Naive B cell (primary cell): Measurements from ENCODE around the gene VIPR2. TPM values are rescaled to one million over a fixed set of nuclear protein-coding genes. Genes with fewer than 3 reads are reported as not detected.

Experiments used
- ATAC-seq, 2 donors: fragments of 150-1000 bp; cut with Tn5 transposase; 2 replicates each; pipeline ENCODE4 v1.10.0; 2021; ENCODE audit warnings: low read depth in 2 of 2, mild to moderate bottlenecking in 2 of 2, moderate library complexity in 2 of 2
- DNase-seq: peaks from one replicate; pipeline ENCODE4 v3.0.0; 2022
- H3K27ac Mint-ChIP-seq, 6 donors: one replicate each; pipeline ENCODE4 v1.8.0; 2020 to 2022; ENCODE audit warnings: mild to moderate bottlenecking in 6 of 6, mixed read lengths in 6 of 6, moderate library complexity in 5 of 6, inconsistent platforms in 2 of 6
- H3K27me3 Mint-ChIP-seq, 3 donors: one replicate each; pipeline ENCODE4 v1.8.0; 2021 to 2022; ENCODE audit warnings: mixed read lengths in 3 of 3, mild to moderate bottlenecking in 1 of 3
- H3K36me3 Mint-ChIP-seq, 2 donors: one replicate each; pipeline ENCODE4 v1.8.0; 2020 to 2022; ENCODE audit warnings: mixed read lengths in 2 of 2, inconsistent platforms in 1 of 2, mild to moderate bottlenecking in 1 of 2
- H3K4me1 Mint-ChIP-seq, 3 donors: one replicate each; pipeline ENCODE4 v1.8.0; 2020 to 2022; ENCODE audit warnings: mixed read lengths in 3 of 3, inconsistent platforms in 1 of 3, mild to moderate bottlenecking in 1 of 3, moderate library complexity in 1 of 3
- H3K4me3 Mint-ChIP-seq, 8 donors: one replicate each; pipeline ENCODE4 v1.8.0; 2020 to 2022; ENCODE audit warnings: mild to moderate bottlenecking in 8 of 8, mixed read lengths in 8 of 8, moderate library complexity in 8 of 8, inconsistent platforms in 2 of 8
- H3K9me3 Mint-ChIP-seq, 7 donors: one replicate each; pipeline ENCODE4 v1.8.0; 2020 to 2022; ENCODE audit warnings: mixed read lengths in 7 of 7, mild to moderate bottlenecking in 5 of 7, inconsistent platforms in 2 of 7, moderate library complexity in 1 of 7
- polyA plus RNA-seq, 6 donors: library from polyadenylated mRNA; unstranded; fragments of 300-500 nt; fragmentation: Illumina TruSeq; gene quantifications; one replicate each; pipeline ENCODE4 v1.2.3, GENCODE V29; 2021; ENCODE audit warnings: low read depth in 6 of 6

VIPR2 gene
- polyA plus RNA-seq, 6 donors from 2014 or later = not detected

DNA sequence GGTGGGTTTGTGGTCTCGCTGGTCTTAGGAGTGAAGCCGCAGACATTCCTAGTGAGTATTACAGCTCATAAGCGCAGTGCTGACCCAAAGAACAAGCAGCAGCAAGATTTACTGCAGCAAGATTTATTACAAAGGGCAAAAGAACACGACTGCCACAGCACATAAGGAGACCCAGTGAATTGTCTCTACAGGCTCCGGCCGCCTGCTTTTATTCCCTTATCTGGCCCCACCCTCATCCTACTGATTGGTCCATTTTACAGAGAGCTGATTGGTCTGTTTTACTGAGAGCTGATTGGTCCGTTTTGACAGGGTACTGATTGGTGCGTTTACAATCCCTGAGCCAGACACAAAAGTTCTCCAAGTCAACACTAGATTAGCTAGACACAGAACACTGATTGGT is 82.1 kb downstream of the VIPR2 start:
- H3K4me1 Mint-ChIP-seq = no peaks in the 10 kb centered on the region
- H3K9me3 Mint-ChIP-seq = peaks cover 0 to 6% (median 2%) of the 10 kb centered on the region in 7 donors
- H3K36me3 Mint-ChIP-seq = no peaks in the 10 kb centered on the region
- H3K4me3 Mint-ChIP-seq = no peak overlapping the region
- DNase-seq (no peak), ATAC-seq (no peak)
- no peaks in the 10 kb centered on the region for H3K27me3 Mint-ChIP-seq
- H3K27ac Mint-ChIP-seq = peak overlapping the region in 1 of 6 donors; percentile 49

DNA sequence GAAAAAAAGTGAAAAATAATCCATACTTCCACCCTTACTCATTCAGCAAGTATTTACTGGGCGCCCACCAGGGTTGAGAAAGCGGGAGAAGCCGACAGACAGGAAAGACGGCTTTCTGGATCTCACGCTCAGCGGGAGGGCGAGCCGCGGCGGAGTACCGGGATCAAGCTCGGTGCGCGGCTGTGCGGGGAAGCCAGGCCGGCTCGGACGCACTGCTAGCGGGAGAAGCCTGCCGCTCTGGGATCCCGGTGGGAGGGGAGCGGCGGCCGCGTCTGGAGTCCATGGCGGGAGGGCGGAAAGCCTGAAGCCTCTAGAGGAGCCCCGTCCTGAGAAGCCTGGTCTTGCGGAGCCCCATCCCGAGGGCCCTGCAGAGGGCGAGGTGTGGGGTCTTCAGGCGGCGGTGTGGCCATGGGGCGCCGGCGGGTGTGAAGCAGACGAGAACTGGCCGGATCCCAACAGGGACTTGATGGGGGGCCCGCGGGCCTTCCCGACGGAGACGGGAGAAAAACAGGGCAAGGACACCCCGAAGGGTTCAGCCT is 82.9 kb downstream of the VIPR2 start:
- Mint-ChIP-seq H3K4me1 (no peaks in the 10 kb centered on the region), H3K27me3 (no peaks in the 10 kb centered on the region), H3K27ac (no peak overlapping the region), H3K9me3 (peaks cover 0 to 6% (median 2%) of the 10 kb centered on the region in 7 donors), H3K4me3 (no peak overlapping the region), H3K36me3 (no peaks in the 10 kb centered on the region)
- DNase-seq (no peak), ATAC-seq (no peak)

DNA sequence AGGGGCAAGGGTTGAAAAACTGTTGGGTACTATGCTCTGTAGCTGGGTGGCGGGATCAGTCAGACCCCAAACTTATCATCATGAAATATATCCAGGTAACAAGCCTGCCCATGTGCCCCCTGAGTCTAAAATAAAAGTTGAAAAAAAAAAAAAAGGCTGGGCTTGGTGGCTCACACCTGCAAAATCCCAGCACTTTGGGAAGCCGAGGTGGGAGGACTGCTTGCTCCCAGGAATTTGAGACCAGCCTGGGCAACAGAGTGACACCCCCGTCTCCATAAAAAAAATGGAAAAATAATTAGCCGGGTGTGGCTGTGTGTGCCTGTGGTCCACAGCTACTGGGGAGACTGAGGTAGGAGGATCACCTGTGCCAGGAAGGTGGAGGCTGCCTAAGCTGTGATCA is 83.5 kb downstream of the VIPR2 start:
- H3K27ac Mint-ChIP-seq = no peak overlapping the region
- no peaks in the 10 kb centered on the region for H3K27me3 Mint-ChIP-seq
- peaks cover 0 to 6% (median 2%) of the 10 kb centered on the region in 7 donors for H3K9me3 Mint-ChIP-seq
- no peak for ATAC-seq
- no peak for DNase-seq
- H3K4me1 Mint-ChIP-seq = no peaks in the 10 kb centered on the region
- H3K4me3 Mint-ChIP-seq = no peak overlapping the region
- H3K36me3 Mint-ChIP-seq = no peaks in the 10 kb centered on the region

DNA sequence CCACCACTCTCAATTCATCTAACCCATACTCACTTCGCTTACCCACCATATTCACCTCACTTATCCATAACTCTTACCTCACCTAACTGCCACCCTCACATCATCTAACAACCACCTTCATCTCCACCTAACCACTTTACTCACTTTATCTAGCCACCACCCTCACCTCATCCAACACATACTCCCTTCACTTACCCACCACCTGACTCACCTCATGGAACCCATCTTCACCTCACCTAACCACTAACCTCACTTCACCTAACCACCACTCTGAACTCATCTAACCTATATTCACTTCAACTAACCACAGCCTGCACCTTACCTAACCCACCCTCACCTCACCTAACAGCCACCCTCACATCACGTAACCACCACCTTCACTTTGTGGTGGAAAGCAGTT is 84.2 kb downstream of the VIPR2 start:
- Mint-ChIP-seq H3K4me1 (no peaks in the 10 kb centered on the region), H3K27me3 (no peaks in the 10 kb centered on the region), H3K4me3 (no peak overlapping the region), H3K36me3 (no peaks in the 10 kb centered on the region), H3K27ac (no peak overlapping the region), H3K9me3 (peaks cover 0 to 6% (median 2%) of the 10 kb centered on the region in 7 donors)
- DNase-seq (no peak), ATAC-seq (no peak)

DNA sequence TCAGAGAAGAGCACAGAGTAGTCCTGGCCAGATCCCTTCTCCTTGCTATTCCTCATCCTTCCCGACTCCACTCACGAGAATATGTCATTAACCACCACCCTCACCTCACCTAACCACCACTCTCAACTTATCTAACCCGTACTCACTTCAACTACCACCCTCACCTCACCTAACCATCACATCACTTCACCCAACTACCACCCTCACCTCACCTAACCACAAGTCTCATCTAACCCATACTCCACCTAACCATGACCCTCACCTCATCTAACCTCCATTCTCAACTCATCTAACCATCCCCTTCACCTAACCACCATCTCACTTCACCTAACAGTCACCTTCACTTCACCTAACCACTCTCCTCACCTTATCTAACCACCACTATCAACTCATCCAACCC is 85.0 kb downstream of the VIPR2 start:
- H3K27me3 Mint-ChIP-seq = no peaks in the 10 kb centered on the region
- H3K27ac Mint-ChIP-seq = no peak overlapping the region
- ATAC-seq (no peak), DNase-seq (no peak)
- H3K36me3 Mint-ChIP-seq = no peaks in the 10 kb centered on the region
- peaks cover 0 to 6% (median 2%) of the 10 kb centered on the region in 7 donors for H3K9me3 Mint-ChIP-seq
- no peak overlapping the region for H3K4me3 Mint-ChIP-seq
- no peaks in the 10 kb centered on the region for H3K4me1 Mint-ChIP-seq

DNA sequence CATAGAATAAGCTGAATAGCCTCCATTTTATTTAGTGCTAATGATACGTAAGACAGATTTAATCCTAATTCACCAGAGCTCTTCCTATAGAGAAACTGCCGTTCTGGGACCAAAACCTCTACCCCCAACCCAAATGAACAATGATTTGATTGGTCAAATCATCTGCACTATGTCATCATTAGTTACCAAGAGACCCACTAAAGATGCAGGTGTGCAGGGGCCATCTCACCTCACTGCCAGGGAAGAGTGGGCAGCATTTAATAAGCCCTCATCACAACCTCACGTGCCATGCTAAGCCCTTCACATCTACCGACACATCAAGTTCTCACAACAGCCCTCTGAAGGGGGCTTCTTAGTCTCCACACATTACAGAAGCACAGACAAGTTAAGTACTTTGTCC is 87.0 kb downstream of the VIPR2 start:
- DNase-seq (no peak), ATAC-seq (no peak)
- H3K27me3 Mint-ChIP-seq = no peaks in the 10 kb centered on the region
- H3K9me3 Mint-ChIP-seq = peaks cover 0 to 5% (median 0%) of the 10 kb centered on the region in 7 donors
- no peaks in the 10 kb centered on the region for H3K4me1 Mint-ChIP-seq
- no peak overlapping the region for H3K27ac Mint-ChIP-seq
- no peak overlapping the region for H3K4me3 Mint-ChIP-seq
- H3K36me3 Mint-ChIP-seq = no peaks in the 10 kb centered on the region

DNA sequence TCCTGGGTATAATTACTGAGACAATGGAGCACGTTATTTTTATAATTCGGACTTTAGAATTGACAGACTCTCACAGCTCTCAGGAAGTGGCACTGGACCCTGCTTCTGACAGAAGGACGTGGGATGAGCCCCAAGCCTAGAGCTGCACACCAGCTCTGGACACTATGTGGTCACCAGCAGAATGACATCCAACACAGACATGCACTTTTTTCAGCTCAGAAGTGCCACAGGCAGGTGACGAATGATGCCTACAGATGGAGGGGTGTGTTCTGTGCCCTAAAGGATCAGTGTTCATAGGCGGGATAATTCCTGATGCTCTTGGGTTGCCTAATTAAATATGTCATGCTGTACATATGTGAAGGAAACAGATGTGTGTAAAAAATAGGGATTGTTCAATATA is 87.9 kb downstream of the VIPR2 start:
- Mint-ChIP-seq H3K9me3 (peaks cover 0 to 9% (median 5%) of the 10 kb centered on the region in 7 donors), H3K27me3 (no peaks in the 10 kb centered on the region), H3K36me3 (no peaks in the 10 kb centered on the region), H3K4me1 (no peaks in the 10 kb centered on the region), H3K4me3 (no peak overlapping the region), H3K27ac (no peak overlapping the region)
- DNase-seq = no peak
- no peak for ATAC-seq

DNA sequence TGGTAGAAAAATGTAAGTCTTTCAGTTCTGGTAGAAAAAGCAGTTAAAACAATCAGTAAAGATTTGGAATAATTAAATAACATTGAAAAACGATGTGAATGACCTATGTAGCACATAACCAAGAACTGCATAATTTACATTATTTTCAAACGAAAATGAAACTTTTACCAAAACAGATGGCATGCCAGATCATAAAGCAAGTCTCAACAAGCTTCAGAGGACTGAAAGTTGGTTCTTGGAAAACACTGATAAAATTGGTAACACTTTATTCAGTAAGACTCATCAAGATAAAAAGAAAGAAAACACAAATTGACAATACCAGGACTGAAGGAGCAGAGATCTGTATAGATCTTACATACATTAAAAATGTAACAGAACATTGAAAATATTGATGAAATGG is 92.8 kb downstream of the VIPR2 start:
- H3K4me1 Mint-ChIP-seq = no peaks in the 10 kb centered on the region
- ATAC-seq (no peak), DNase-seq (no peak)
- no peaks in the 10 kb centered on the region for H3K27me3 Mint-ChIP-seq
- H3K36me3 Mint-ChIP-seq = no peaks in the 10 kb centered on the region
- peaks cover 2 to 21% (median 6%) of the 10 kb centered on the region in 7 donors for H3K9me3 Mint-ChIP-seq
- no peak overlapping the region for H3K27ac Mint-ChIP-seq
- no peak overlapping the region for H3K4me3 Mint-ChIP-seq

DNA sequence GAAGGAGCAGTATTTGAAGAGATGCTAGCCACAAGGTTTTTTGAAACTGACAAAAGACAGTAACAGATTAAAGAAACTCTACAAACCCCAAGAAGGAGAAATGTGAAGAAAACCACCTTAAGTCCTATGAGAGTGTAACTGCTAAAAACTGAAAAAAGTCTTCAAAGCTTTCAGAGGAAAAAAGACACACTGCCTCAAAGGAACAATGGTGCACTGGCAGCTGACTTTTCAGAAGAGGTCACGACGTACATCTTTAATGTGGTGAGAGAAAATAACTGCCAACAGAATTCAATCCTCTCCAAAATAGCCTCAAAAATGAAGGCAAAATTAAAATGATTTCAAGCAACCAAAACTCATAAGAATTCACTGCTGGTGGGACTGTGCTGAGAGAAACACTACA is 94.0 kb downstream of the VIPR2 start:
- Mint-ChIP-seq H3K36me3 (no peaks in the 10 kb centered on the region), H3K4me1 (no peaks in the 10 kb centered on the region), H3K4me3 (no peak overlapping the region), H3K27ac (no peak overlapping the region), H3K27me3 (no peaks in the 10 kb centered on the region), H3K9me3 (peaks cover 2 to 21% (median 6%) of the 10 kb centered on the region in 7 donors)
- ATAC-seq (no peak), DNase-seq (no peak)

DNA sequence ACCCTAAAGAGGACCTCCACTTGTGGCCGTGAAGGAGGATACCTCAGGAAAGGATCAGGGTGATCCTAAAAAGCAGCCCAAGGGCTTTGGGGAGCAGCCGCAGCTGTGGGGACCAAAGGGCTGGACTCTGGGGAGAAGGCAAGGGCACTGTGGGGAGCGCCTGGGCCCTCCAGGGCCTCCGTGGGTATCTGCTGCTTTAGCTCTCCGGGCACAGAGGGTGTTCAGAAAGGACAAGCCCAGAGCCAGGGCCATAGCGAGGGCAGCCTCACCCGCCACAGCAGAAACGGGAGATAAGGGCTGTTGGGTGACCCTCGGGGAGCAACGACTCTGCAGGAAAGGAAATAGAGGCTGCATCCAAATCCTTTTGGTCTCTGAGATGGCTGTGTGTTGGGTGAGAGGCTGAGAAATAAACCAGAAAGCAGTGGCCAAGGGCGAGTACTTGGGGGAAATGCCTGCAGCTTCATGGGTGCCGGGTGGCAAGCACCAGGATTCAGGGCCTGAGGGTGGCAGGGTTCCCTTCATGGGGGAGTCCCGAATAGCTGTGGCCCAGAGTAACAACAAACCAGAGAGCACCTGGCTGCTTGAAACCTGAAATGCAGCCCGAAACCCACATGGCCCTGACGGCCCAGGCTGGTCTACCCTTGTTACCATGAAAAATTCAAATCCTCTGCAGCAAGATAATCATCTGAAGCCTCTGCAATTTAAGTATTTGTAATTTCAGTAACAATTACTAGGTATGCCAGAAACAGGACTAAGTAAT is 95.2 kb downstream of the VIPR2 start:
- Mint-ChIP-seq H3K36me3 (no peaks in the 10 kb centered on the region), H3K4me1 (no peaks in the 10 kb centered on the region), H3K27ac (peak overlapping the region in 1 of 6 donors; percentile 41), H3K4me3 (no peak overlapping the region), H3K9me3 (peaks cover 2 to 21% (median 6%) of the 10 kb centered on the region in 7 donors), H3K27me3 (no peaks in the 10 kb centered on the region)
- DNase-seq = no peak
- ATAC-seq = no peak

DNA sequence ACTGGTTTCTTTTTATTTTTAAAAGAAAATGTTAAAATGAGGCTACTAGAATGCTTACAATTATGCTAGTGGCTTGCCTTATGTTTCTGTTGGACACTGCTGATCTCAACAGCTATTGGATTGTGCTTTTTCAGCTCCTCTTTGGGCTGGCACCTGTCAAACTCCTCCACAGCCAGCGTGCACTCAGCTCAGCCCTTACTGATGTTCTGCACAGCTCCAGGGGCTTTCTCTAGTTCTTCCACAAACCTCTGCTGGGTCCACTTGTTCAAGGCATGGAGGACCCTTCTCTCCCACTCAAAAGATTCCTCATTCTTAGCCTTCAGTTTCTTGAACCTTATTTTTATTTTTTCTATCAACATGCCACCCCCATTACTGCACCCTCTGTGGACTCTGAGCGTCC is 96.0 kb downstream of the VIPR2 start:
- H3K36me3 Mint-ChIP-seq = no peaks in the 10 kb centered on the region
- H3K9me3 Mint-ChIP-seq = peaks cover 2 to 24% (median 6%) of the 10 kb centered on the region in 7 donors
- H3K27ac Mint-ChIP-seq = no peak overlapping the region
- DNase-seq (no peak), ATAC-seq (no peak)
- no peak overlapping the region for H3K4me3 Mint-ChIP-seq
- no peaks in the 10 kb centered on the region for H3K4me1 Mint-ChIP-seq
- no peaks in the 10 kb centered on the region for H3K27me3 Mint-ChIP-seq

DNA sequence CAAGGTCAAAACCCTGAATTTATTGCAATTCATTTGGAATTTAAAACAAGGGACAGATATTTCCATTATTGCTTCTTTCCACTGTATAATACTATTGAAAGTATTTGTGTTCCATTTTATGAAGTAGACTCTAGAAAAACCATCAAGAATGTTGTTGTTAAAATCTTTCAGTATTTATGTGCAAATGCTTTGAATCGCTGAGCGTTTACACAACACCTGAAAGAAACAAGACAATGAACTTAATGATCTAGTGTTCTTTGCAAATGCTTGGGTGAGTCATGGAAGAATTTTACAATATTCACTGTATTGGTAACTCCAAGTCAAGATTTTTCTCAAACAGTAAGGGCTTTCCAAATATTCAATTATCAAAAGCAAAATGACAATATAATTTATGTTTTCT is 97.1 kb downstream of the VIPR2 start:
- no peak overlapping the region for H3K27ac Mint-ChIP-seq
- DNase-seq (no peak), ATAC-seq (no peak)
- H3K36me3 Mint-ChIP-seq = no peaks in the 10 kb centered on the region
- no peaks in the 10 kb centered on the region for H3K4me1 Mint-ChIP-seq
- H3K27me3 Mint-ChIP-seq = no peaks in the 10 kb centered on the region
- no peak overlapping the region for H3K4me3 Mint-ChIP-seq
- H3K9me3 Mint-ChIP-seq = peaks cover 2 to 29% (median 6%) of the 10 kb centered on the region in 7 donors

DNA sequence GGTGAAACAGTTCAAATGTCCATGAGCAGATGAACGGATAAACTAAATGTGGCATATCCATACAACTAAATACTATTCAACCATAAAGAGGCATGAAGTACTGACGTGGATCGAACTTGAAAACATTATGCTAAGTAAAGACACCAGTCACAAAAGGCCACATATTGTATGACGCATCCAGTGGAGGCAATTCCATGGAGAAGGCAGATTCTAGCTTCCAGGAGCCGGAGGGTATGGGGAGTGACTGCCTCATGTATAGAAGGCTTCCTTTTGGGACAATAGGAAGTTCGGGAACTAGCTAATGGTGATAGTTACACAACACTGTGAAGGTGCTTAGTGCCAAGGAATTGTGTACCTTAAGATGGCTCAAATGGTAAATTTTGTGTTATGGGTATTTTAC is 98.4 kb downstream of the VIPR2 start:
- Mint-ChIP-seq H3K36me3 (no peaks in the 10 kb centered on the region), H3K4me3 (no peak overlapping the region), H3K9me3 (peaks cover 0 to 19% (median 2%) of the 10 kb centered on the region in 7 donors), H3K27ac (no peak overlapping the region), H3K27me3 (no peaks in the 10 kb centered on the region), H3K4me1 (no peaks in the 10 kb centered on the region)
- ATAC-seq (no peak), DNase-seq (no peak)

DNA sequence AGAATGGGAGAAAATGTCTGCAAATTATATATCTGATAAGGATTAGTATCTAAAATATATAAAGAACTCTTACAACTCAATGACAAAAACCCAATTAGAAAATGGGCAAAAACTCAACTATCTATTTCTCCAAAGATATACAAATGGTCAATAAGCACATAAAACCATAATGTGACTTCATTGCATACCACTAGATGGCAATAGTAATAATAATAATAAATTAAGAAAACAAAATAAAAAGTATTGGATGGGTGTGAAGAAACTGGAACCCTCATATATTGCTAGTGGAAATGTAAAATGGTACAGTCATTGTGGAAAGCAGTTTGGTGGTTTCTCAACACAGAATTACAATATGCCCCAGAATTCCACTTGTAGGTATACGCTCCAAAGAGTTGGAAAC is 98.8 kb downstream of the VIPR2 start:
- Mint-ChIP-seq H3K4me1 (no peaks in the 10 kb centered on the region), H3K27ac (no peak overlapping the region), H3K4me3 (no peak overlapping the region), H3K27me3 (no peaks in the 10 kb centered on the region), H3K36me3 (no peaks in the 10 kb centered on the region), H3K9me3 (peaks cover 0 to 14% (median 2%) of the 10 kb centered on the region in 7 donors)
- ATAC-seq (no peak), DNase-seq (no peak)
